HepG2 (cell line): ENCODE results near the gene PSIP1. TPM values are rescaled to one million over a fixed set of nuclear protein-coding genes. Genes with fewer than 3 reads are reported as not detected.
A peak's percentile ranks its signal among the peaks of the same experiment; 100 is the strongest.

Experiments used
- CEBPG ChIP-seq: IDR thresholded peaks from 2 replicates; pipeline ENCODE4 v1.6.1; 2016
- CENPT ChIP-seq: sonication (generic); formaldehyde crosslinking; IDR thresholded peaks from 2 replicates; pipeline ENCODE4 v1.8.0; 2022; ENCODE audit warnings: low read depth, mild to moderate bottlenecking, moderate library complexity, missing genetic modification reagents
- EEA1 ChIP-seq: sonication (generic); formaldehyde crosslinking; IDR thresholded peaks from 2 replicates; pipeline ENCODE4 v1.5.1; 2020; ENCODE audit warnings: mild to moderate bottlenecking, missing genetic modification reagents, borderline replicate concordance
- HOXA7 ChIP-seq: sonication (generic); formaldehyde crosslinking; IDR thresholded peaks from 2 replicates; pipeline ENCODE4 v1.8.1; 2022; ENCODE audit warnings: mild to moderate bottlenecking, missing genetic modification reagents, moderate library complexity
- MAFG ChIP-seq: sonication (generic); formaldehyde crosslinking; IDR thresholded peaks from 2 replicates; pipeline ENCODE4 v1.5.1; 2020; ENCODE audit warnings: mild to moderate bottlenecking, missing genetic modification reagents
- NFE2 ChIP-seq: sonication (generic); formaldehyde crosslinking; IDR thresholded peaks from 2 replicates; pipeline ENCODE4 v1.4.0; 2020; ENCODE audit warnings: missing genetic modification reagents
- NPAS2 ChIP-seq: sonication (generic); formaldehyde crosslinking; IDR thresholded peaks from 2 replicates; pipeline ENCODE4 v1.8.0; 2022; ENCODE audit warnings: mild to moderate bottlenecking, missing genetic modification reagents, borderline replicate concordance
- PCBP2 ChIP-seq: fragments of 200-400 bp; formaldehyde crosslinking; optimal IDR thresholded peaks from 2 replicates; pipeline ENCODE3; 2018; ENCODE audit warnings: low read length, low read depth; ENCODE audit not compliant: poor library complexity, severe bottlenecking
- PHF21A ChIP-seq: sonication (generic); formaldehyde crosslinking; IDR thresholded peaks from 2 replicates; pipeline ENCODE4 v1.5.0; 2020; ENCODE audit warnings: mild to moderate bottlenecking, missing genetic modification reagents
- SNRNP70 ChIP-seq: fragments of 200-400 bp; formaldehyde crosslinking; IDR thresholded peaks from 2 replicates; pipeline ENCODE4 v1.6.1; 2017; ENCODE audit warnings: mild to moderate bottlenecking, low read depth, low read length, moderate library complexity
- SP1 ChIP-seq, 2 experiments: fragments of 450-650 bp in 1 of 2; sonication (generic) in 1 of 2; formaldehyde crosslinking in 1 of 2; IDR thresholded peaks; 2 replicates each; pipeline versions ENCODE4 v1.4.0 to v1.6.1; 2016 to 2020; ENCODE audit warnings: missing genetic modification reagents in 1 of 2
- ZFYVE20 ChIP-seq: sonication (generic); formaldehyde crosslinking; IDR thresholded peaks from 2 replicates; pipeline ENCODE4 v1.8.0; 2023; ENCODE audit warnings: low read depth, mild to moderate bottlenecking, moderate library complexity, missing genetic modification reagents, borderline replicate concordance
- ZNF101 ChIP-seq: sonication (generic); formaldehyde crosslinking; IDR thresholded peaks from 2 replicates; pipeline ENCODE4 v1.4.0; 2020; ENCODE audit warnings: mild to moderate bottlenecking, low read depth, missing genetic modification reagents, borderline replicate concordance
- ZNF577 ChIP-seq: sonication (generic); formaldehyde crosslinking; IDR thresholded peaks from 2 replicates; pipeline ENCODE4 v1.4.0; 2020; ENCODE audit warnings: mild to moderate bottlenecking, low read depth, missing genetic modification reagents, borderline replicate concordance
- ZNF619 ChIP-seq: sonication (generic); formaldehyde crosslinking; IDR thresholded peaks from 2 replicates; pipeline ENCODE4 v1.4.0; 2020; ENCODE audit warnings: mild to moderate bottlenecking, missing genetic modification reagents
- polyA plus RNA-seq, 8 experiments: library from polyadenylated mRNA; depleted of rRNA in 3 of 8; stranded (reverse) in 7 of 8; unstranded in 1 of 8; fragments of >200 nt; fragmentation: Illumina TruSeq in 4 of 8; extraction: Trizol in 4 of 8; gene quantifications; 2 replicates each; pipeline versions ENCODE4 v1.2.1 to v1.2.3, GENCODE V29; 2011 to 2016; ENCODE audit warnings: low read depth in 4 of 8, missing spikeins in 1 of 8, mixed read lengths in 1 of 8; ENCODE audit not compliant: insufficient read depth in 1 of 8
- total RNA-seq, 5 experiments: library from RNA; depleted of rRNA; stranded (reverse); fragments of >200 nt; fragmentation: Illumina TruSeq; extraction: Trizol; gene quantifications; 2 replicates each; pipeline ENCODE4 v1.2.3, GENCODE V29; 2016; ENCODE audit warnings: low read depth in 1 of 5
- TF ChIP-seq, protein P1 (sequence below), 2 experiments: sonication (generic) in 1 of 2; formaldehyde crosslinking in 1 of 2; IDR thresholded peaks; 2 replicates each; pipeline versions ENCODE4 v1.4.0 to v1.6.1; 2018 to 2020; ENCODE audit warnings: missing genetic modification reagents in 2 of 2, borderline replicate concordance in 1 of 2, low read depth in 1 of 2, mild to moderate bottlenecking in 1 of 2, missing biosample characterization in 1 of 2
- TF ChIP-seq, protein P2 (sequence below): sonication (generic); formaldehyde crosslinking; IDR thresholded peaks from 2 replicates; pipeline ENCODE4 v1.5.0; 2020; ENCODE audit warnings: missing genetic modification reagents
- TF ChIP-seq, protein P3 (sequence below): sonication (generic); formaldehyde crosslinking; IDR thresholded peaks from 2 replicates; pipeline ENCODE4 v1.8.0; 2022; ENCODE audit warnings: missing genetic modification reagents, mild to moderate bottlenecking, borderline replicate concordance
- TF ChIP-seq, protein P4 (sequence below): IDR thresholded peaks from 2 replicates; pipeline ENCODE4 v1.4.0; 2020; ENCODE audit warnings: mild to moderate bottlenecking, missing genetic modification reagents
- TF ChIP-seq, protein P5 (sequence below): IDR thresholded peaks from 2 replicates; pipeline ENCODE4 v1.6.1; 2012; ENCODE audit warnings: low read depth, low read length, improper control_type of control experiment

The PSIP1 gene
- total and polyA plus RNA-seq, 2 of the 13 experiments (the other 11 are each of a cell fraction or from before 2014, with no cell fraction given) = 12.6 to 46.4 TPM

DNA sequence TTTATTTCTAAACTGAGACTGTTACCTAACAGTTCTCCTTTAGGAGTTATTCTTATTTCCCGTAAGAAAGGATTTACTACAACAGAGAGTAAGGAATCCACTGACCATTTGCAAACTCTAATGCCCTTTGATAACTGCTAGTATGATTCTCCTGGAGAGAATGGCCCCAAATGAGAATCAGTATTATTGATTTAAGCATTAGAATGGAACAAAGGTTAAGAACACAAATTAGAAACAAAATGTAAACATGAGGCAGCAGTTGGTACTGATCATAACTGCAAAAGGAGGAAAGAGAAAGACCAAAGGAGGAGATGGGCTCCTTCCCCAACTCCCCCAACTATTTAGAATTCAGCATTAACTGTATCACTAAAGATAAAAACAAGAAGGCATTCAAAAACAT is 30.7 kb downstream of the PSIP1 start (continued):
- TF ChIP-seq, protein P1, sequence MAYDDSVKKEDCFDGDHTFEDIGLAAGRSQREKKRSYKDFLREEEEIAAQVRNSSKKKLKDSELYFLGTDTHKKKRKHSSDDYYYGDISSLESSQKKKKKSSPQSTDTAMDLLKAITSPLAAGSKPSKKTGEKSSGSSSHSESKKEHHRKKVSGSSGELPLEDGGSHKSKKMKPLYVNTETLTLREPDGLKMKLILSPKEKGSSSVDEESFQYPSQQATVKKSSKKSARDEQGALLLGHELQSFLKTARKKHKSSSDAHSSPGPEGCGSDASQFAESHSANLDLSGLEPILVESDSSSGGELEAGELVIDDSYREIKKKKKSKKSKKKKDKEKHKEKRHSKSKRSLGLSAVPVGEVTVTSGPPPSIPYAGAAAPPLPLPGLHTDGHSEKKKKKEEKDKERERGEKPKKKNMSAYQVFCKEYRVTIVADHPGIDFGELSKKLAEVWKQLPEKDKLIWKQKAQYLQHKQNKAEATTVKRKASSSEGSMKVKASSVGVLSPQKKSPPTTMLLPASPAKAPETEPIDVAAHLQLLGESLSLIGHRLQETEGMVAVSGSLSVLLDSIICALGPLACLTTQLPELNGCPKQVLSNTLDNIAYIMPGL (CRISPR knock-in tag; IDR thresholded peaks at IDR 0.05; ENCODE audit: borderline replicate concordance in 1 of 2, low read depth in 1 of 2) = no peak
- TF ChIP-seq SNRNP70 (no peak), CENPT (CRISPR knock-in tag) (no peak), SP1 (IDR thresholded peaks at IDR 0.05) (no peak), SP1 (CRISPR knock-in tag; IDR thresholded peaks at IDR 0.05) (no peak), ZNF619 (CRISPR knock-in tag) (no peak), CEBPG (CRISPR knock-in tag) (no peak), PHF21A (CRISPR knock-in tag) (no peak), PCBP2 (no peak), EEA1 (no peak), MAFG (no peak), ZNF101 (CRISPR knock-in tag) (no peak), ZNF577 (CRISPR knock-in tag) (no peak), ZFYVE20 (no peak), HOXA7 (no peak), NPAS2 (CRISPR knock-in tag) (no peak), NFE2 (CRISPR knock-in tag) (no peak)
- TF ChIP-seq, protein P2, sequence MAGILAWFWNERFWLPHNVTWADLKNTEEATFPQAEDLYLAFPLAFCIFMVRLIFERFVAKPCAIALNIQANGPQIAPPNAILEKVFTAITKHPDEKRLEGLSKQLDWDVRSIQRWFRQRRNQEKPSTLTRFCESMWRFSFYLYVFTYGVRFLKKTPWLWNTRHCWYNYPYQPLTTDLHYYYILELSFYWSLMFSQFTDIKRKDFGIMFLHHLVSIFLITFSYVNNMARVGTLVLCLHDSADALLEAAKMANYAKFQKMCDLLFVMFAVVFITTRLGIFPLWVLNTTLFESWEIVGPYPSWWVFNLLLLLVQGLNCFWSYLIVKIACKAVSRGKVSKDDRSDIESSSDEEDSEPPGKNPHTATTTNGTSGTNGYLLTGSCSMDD = no peak
- TF ChIP-seq, protein P3, sequence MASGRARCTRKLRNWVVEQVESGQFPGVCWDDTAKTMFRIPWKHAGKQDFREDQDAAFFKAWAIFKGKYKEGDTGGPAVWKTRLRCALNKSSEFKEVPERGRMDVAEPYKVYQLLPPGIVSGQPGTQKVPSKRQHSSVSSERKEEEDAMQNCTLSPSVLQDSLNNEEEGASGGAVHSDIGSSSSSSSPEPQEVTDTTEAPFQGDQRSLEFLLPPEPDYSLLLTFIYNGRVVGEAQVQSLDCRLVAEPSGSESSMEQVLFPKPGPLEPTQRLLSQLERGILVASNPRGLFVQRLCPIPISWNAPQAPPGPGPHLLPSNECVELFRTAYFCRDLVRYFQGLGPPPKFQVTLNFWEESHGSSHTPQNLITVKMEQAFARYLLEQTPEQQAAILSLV (CRISPR knock-in tag) = no peak
- TF ChIP-seq, protein P4, sequence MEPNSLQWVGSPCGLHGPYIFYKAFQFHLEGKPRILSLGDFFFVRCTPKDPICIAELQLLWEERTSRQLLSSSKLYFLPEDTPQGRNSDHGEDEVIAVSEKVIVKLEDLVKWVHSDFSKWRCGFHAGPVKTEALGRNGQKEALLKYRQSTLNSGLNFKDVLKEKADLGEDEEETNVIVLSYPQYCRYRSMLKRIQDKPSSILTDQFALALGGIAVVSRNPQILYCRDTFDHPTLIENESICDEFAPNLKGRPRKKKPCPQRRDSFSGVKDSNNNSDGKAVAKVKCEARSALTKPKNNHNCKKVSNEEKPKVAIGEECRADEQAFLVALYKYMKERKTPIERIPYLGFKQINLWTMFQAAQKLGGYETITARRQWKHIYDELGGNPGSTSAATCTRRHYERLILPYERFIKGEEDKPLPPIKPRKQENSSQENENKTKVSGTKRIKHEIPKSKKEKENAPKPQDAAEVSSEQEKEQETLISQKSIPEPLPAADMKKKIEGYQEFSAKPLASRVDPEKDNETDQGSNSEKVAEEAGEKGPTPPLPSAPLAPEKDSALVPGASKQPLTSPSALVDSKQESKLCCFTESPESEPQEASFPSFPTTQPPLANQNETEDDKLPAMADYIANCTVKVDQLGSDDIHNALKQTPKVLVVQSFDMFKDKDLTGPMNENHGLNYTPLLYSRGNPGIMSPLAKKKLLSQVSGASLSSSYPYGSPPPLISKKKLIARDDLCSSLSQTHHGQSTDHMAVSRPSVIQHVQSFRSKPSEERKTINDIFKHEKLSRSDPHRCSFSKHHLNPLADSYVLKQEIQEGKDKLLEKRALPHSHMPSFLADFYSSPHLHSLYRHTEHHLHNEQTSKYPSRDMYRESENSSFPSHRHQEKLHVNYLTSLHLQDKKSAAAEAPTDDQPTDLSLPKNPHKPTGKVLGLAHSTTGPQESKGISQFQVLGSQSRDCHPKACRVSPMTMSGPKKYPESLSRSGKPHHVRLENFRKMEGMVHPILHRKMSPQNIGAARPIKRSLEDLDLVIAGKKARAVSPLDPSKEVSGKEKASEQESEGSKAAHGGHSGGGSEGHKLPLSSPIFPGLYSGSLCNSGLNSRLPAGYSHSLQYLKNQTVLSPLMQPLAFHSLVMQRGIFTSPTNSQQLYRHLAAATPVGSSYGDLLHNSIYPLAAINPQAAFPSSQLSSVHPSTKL = peak; percentile 24; the same call in 1 of the 2 replicates
- TF ChIP-seq, protein P5, sequence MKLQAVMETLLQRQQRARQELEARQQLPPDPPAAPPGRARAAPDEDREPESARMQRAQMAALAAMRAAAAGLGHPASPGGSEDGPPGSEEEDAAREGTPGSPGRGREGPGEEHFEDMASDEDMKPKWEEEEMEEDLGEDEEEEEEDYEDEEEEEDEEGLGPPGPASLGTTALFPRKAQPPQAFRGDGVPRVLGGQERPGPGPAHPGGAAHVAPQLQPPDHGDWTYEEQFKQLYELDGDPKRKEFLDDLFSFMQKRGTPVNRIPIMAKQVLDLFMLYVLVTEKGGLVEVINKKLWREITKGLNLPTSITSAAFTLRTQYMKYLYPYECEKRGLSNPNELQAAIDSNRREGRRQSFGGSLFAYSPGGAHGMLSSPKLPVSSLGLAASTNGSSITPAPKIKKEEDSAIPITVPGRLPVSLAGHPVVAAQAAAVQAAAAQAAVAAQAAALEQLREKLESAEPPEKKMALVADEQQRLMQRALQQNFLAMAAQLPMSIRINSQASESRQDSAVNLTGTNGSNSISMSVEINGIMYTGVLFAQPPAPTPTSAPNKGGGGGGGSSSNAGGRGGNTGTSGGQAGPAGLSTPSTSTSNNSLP = peak; percentile 59; the same call in 1 of the 2 replicates
